GM13976 (cell line): ENCODE measurements around the gene OR6J1.
"Not testable (repeated sequence)": the region's sequence is repeated elsewhere in the genome, so short reads cannot be mapped to it uniquely, and the experiment has no call there.

ENCODE experiments used
- DNase-seq: peaks from one replicate; pipeline ENCODE4 v3.0.0; 2012; ENCODE audit warnings: low spot score
- CTCF ChIP-seq: IDR thresholded peaks from 2 replicates; pipeline ENCODE4 v1.5.1; 2012; ENCODE audit warnings: borderline replicate concordance, mild to moderate bottlenecking; ENCODE audit not compliant: insufficient read depth; ENCODE audit errors: extremely low read depth, missing control alignments, control extremely low read depth
- in situ Hi-C: fragments of 300-500 bp; cut with MboI; formaldehyde crosslinking; loops from one replicate; pipeline ENCODE4 v1.12.0; 2022; ENCODE audit warnings: low sequenced_read_pairs, mixed read lengths, inconsistent platforms; ENCODE audit not compliant: unreplicated experiment

The OR6J1 gene

GRCh38 chr14:22593189-22593588, 51.0 kb downstream of the OR6J1 start:
- in situ Hi-C loops, result no loop called here
- no peak for TF ChIP-seq CTCF
- DNase-seq, result no peak

- in situ Hi-C loops, result no loop called here
- DNase-seq, result peak; percentile 98
- TF ChIP-seq CTCF, result no peak
These were observed 54.9 kb downstream of the OR6J1 start, which contains the start of gene DAD1 for GRCh38 chr14:22589096-22589839. DAD1 (minus strand) TSS chr14:22589224; CDS start chr14:22589157, 67 bp downstream.

GRCh38 chr14:22588526-22589095, 55.5 kb downstream of the OR6J1 start:
- in situ Hi-C loops, result no loop called here
- DNase-seq, result no peak
- no peak for TF ChIP-seq CTCF

GRCh38 chr14:22587677-22588422, 56.3 kb downstream of the OR6J1 start:
- DNase-seq, in situ Hi-C loops: not testable (repeated sequence)

- in situ Hi-C loops, result no loop called here
- TF ChIP-seq CTCF, result no peak
- DNase-seq, result no peak
These were observed 56.9 kb downstream of the OR6J1 start for GRCh38 chr14:22587247-22587646.

GRCh38 chr14:22583994-22584393, 60.2 kb downstream of the OR6J1 start:
- in situ Hi-C loops, result no loop called here
- DNase-seq, result no peak
- no peak for TF ChIP-seq CTCF
